Activated naive CD4-positive, alpha-beta T cell treated with Interleukin-2 at 50 U/mL for 16 hours (primary cell): ENCODE results near the gene TBC1D14.

Experiments
- DNase-seq: peaks from one replicate; pipeline ENCODE4 v3.0.0-alpha.2; 2020

The TBC1D14 gene

GRCh38 chr4:7046971-7047370 is 137.3 kb downstream of the TBC1D14 start:
- no peak for DNase-seq

- no peak for DNase-seq
Measured at GRCh38 chr4:7048642-7049041, 139.0 kb downstream of the TBC1D14 start.

- DNase-seq = no peak
Measured at GRCh38 chr4:7049295-7049694, 139.7 kb downstream of the TBC1D14 start.

GRCh38 chr4:7049739-7050138 is 140.1 kb downstream of the TBC1D14 start:
- DNase-seq = no peak

- DNase-seq = no peak
Measured at GRCh38 chr4:7050481-7051143, 141.0 kb downstream of the TBC1D14 start.

- DNase-seq = no peak
Measured at GRCh38 chr4:7051144-7051495, 141.5 kb downstream of the TBC1D14 start.

GRCh38 chr4:7051905-7052304 is 142.3 kb downstream of the TBC1D14 start:
- DNase-seq = no peak

GRCh38 chr4:7052313-7052712 is 142.7 kb downstream of the TBC1D14 start:
- no peak for DNase-seq

GRCh38 chr4:7052923-7053715 is 143.5 kb downstream of the TBC1D14 start:
- DNase-seq = no peak

- no peak for DNase-seq
Measured at GRCh38 chr4:7054106-7054880, 144.7 kb downstream of the TBC1D14 start.

- DNase-seq = no peak
Measured at GRCh38 chr4:7055111-7055989, 145.7 kb downstream of the TBC1D14 start.

GRCh38 chr4:7055990-7056325 is 146.3 kb downstream of the TBC1D14 start:
- no peak for DNase-seq

GRCh38 chr4:7058792-7059191 is 149.2 kb downstream of the TBC1D14 start:
- no peak for DNase-seq

GRCh38 chr4:7059662-7060061 is 150.0 kb downstream of the TBC1D14 start:
- no peak for DNase-seq

- DNase-seq = no peak
Measured at GRCh38 chr4:7060346-7061150, 150.9 kb downstream of the TBC1D14 start.

GRCh38 chr4:7061815-7062214 is 152.2 kb downstream of the TBC1D14 start:
- no peak for DNase-seq

GRCh38 chr4:7062816-7063215 is 153.2 kb downstream of the TBC1D14 start:
- DNase-seq = no peak

GRCh38 chr4:7063362-7063761 is 153.7 kb downstream of the TBC1D14 start:
- DNase-seq = no peak

- no peak for DNase-seq
Measured at GRCh38 chr4:7066006-7066405, 156.4 kb downstream of the TBC1D14 start.

- no peak for DNase-seq
Measured at GRCh38 chr4:7066493-7066892, 156.9 kb downstream of the TBC1D14 start.

- DNase-seq = no peak
Measured at GRCh38 chr4:7067126-7067451, 157.5 kb downstream of the TBC1D14 start.
